Naive B cell (primary cell): Measurements from ENCODE around the gene MFRP. TPM values are rescaled to one million over a fixed set of nuclear protein-coding genes. Genes with fewer than 3 reads are reported as not detected.

Experiments
- ATAC-seq, 2 donors: fragments of 150-1000 bp; cut with Tn5 transposase; 2 replicates each; pipeline ENCODE4 v1.10.0; 2021; ENCODE audit warnings: low read depth in 2 of 2, mild to moderate bottlenecking in 2 of 2, moderate library complexity in 2 of 2
- DNase-seq: peaks from one replicate; pipeline ENCODE4 v3.0.0; 2022
- H3K27ac Mint-ChIP-seq, 6 donors: one replicate each; pipeline ENCODE4 v1.8.0; 2020 to 2022; ENCODE audit warnings: mild to moderate bottlenecking in 6 of 6, mixed read lengths in 6 of 6, moderate library complexity in 5 of 6, inconsistent platforms in 2 of 6
- H3K27me3 Mint-ChIP-seq, 3 donors: one replicate each; pipeline ENCODE4 v1.8.0; 2021 to 2022; ENCODE audit warnings: mixed read lengths in 3 of 3, mild to moderate bottlenecking in 1 of 3
- H3K36me3 Mint-ChIP-seq, 2 donors: one replicate each; pipeline ENCODE4 v1.8.0; 2020 to 2022; ENCODE audit warnings: mixed read lengths in 2 of 2, inconsistent platforms in 1 of 2, mild to moderate bottlenecking in 1 of 2
- H3K4me1 Mint-ChIP-seq, 3 donors: one replicate each; pipeline ENCODE4 v1.8.0; 2020 to 2022; ENCODE audit warnings: mixed read lengths in 3 of 3, inconsistent platforms in 1 of 3, mild to moderate bottlenecking in 1 of 3, moderate library complexity in 1 of 3
- H3K4me3 Mint-ChIP-seq, 8 donors: one replicate each; pipeline ENCODE4 v1.8.0; 2020 to 2022; ENCODE audit warnings: mild to moderate bottlenecking in 8 of 8, mixed read lengths in 8 of 8, moderate library complexity in 8 of 8, inconsistent platforms in 2 of 8
- H3K9me3 Mint-ChIP-seq, 7 donors: one replicate each; pipeline ENCODE4 v1.8.0; 2020 to 2022; ENCODE audit warnings: mixed read lengths in 7 of 7, mild to moderate bottlenecking in 5 of 7, inconsistent platforms in 2 of 7, moderate library complexity in 1 of 7
- polyA plus RNA-seq, 6 donors: library from polyadenylated mRNA; unstranded; fragments of 300-500 nt; fragmentation: Illumina TruSeq; gene quantifications; one replicate each; pipeline ENCODE4 v1.2.3, GENCODE V29; 2021; ENCODE audit warnings: low read depth in 6 of 6

The MFRP gene
- polyA plus RNA-seq, 6 donors from 2014 or later = not detected

- H3K27ac Mint-ChIP-seq = no peak overlapping the region
These were observed 36.4 kb downstream of the MFRP start for GRCh38 chr11:119309953-119310681.

GRCh38 chr11:119309411-119309810 is 37.1 kb downstream of the MFRP start:
- DNase-seq (no peak), ATAC-seq (no peak)
- no peaks in the 10 kb centered on the region for H3K9me3 Mint-ChIP-seq
- H3K36me3 Mint-ChIP-seq = peaks cover 0 to 8% of the 10 kb centered on the region in 2 donors
- H3K27me3 Mint-ChIP-seq = peaks cover 0 to 12% (median 7%) of the 10 kb centered on the region in 3 donors
- H3K4me3 Mint-ChIP-seq = peak overlapping the region in 1 of 8 donors; percentile 34
- peaks cover 2 to 4% (median 4%) of the 10 kb centered on the region in 3 donors for H3K4me1 Mint-ChIP-seq
- no peak overlapping the region for H3K27ac Mint-ChIP-seq

More at GRCh38 chr11:119309953-119310681, 36.4 kb downstream of the MFRP start:
- DNase-seq (no peak), ATAC-seq (no peak)
- Mint-ChIP-seq H3K4me1 (peaks cover 5 to 9% (median 7%) of the 10 kb centered on the region in 3 donors), H3K9me3 (no peaks in the 10 kb centered on the region), H3K36me3 (peaks cover 0 to 4% of the 10 kb centered on the region in 2 donors), H3K27me3 (peaks cover 3 to 19% (median 14%) of the 10 kb centered on the region in 3 donors), H3K4me3 (peak overlapping the region in 1 of 8 donors; percentile 34)

GRCh38 chr11:119307974-119308373 is 38.5 kb downstream of the MFRP start:
- ATAC-seq (no peak), DNase-seq (no peak)
- H3K27me3 Mint-ChIP-seq = peaks cover 0 to 7% (median 7%) of the 10 kb centered on the region in 3 donors
- peaks cover 0 to 4% (median 0%) of the 10 kb centered on the region in 3 donors for H3K4me1 Mint-ChIP-seq
- no peak overlapping the region for H3K27ac Mint-ChIP-seq
- no peak overlapping the region for H3K4me3 Mint-ChIP-seq
- peaks cover 12 to 22% of the 10 kb centered on the region in 2 donors for H3K36me3 Mint-ChIP-seq
- no peaks in the 10 kb centered on the region for H3K9me3 Mint-ChIP-seq

- H3K27me3 Mint-ChIP-seq = peaks cover 0 to 2% (median 1%) of the 10 kb centered on the region in 3 donors
- no peak overlapping the region for H3K4me3 Mint-ChIP-seq
- no peak overlapping the region for H3K27ac Mint-ChIP-seq
- no peaks in the 10 kb centered on the region for H3K9me3 Mint-ChIP-seq
- ATAC-seq (no peak), DNase-seq (no peak)
- peaks cover 0 to 4% (median 0%) of the 10 kb centered on the region in 3 donors for H3K4me1 Mint-ChIP-seq
- H3K36me3 Mint-ChIP-seq = peaks cover 19 to 26% of the 10 kb centered on the region in 2 donors
These were observed 39.3 kb downstream of the MFRP start for GRCh38 chr11:119307219-119307618.

GRCh38 chr11:119306373-119306890 is 40.1 kb downstream of the MFRP start:
- no peaks in the 10 kb centered on the region for H3K27me3 Mint-ChIP-seq
- H3K27ac Mint-ChIP-seq = peak overlapping the region in 2 of 6 donors; percentile 31 to 96
- peaks cover 24 to 26% of the 10 kb centered on the region in 2 donors for H3K36me3 Mint-ChIP-seq
- ATAC-seq (no peak), DNase-seq (no peak)
- H3K4me3 Mint-ChIP-seq = no peak overlapping the region
- H3K4me1 Mint-ChIP-seq = peaks cover 0 to 4% (median 0%) of the 10 kb centered on the region in 3 donors
- H3K9me3 Mint-ChIP-seq = no peaks in the 10 kb centered on the region

- peaks cover 31 to 33% of the 10 kb centered on the region in 2 donors for H3K36me3 Mint-ChIP-seq
These were observed 40.7 kb downstream of the MFRP start for GRCh38 chr11:119305556-119306372.

GRCh38 chr11:119303227-119303718 is 43.2 kb downstream of the MFRP start:
- Mint-ChIP-seq H3K27me3 (no peaks in the 10 kb centered on the region), H3K4me1 (peaks cover 0 to 4% (median 0%) of the 10 kb centered on the region in 3 donors), H3K9me3 (no peaks in the 10 kb centered on the region), H3K36me3 (peaks cover 45% of the 10 kb centered on the region in 2 donors), H3K27ac (peak overlapping the region in 2 of 6 donors; percentile 35 to 64), H3K4me3 (no peak overlapping the region)
- no peak for DNase-seq
- ATAC-seq = no peak

More at GRCh38 chr11:119305556-119306372, 40.7 kb downstream of the MFRP start:
- no peak for ATAC-seq
- DNase-seq = no peak
- Mint-ChIP-seq H3K9me3 (no peaks in the 10 kb centered on the region), H3K4me1 (peaks cover 0 to 4% (median 0%) of the 10 kb centered on the region in 3 donors), H3K27ac (peak overlapping the region in 2 of 6 donors; percentile 39 to 90), H3K27me3 (no peaks in the 10 kb centered on the region), H3K4me3 (no peak overlapping the region)

GRCh38 chr11:119300198-119300964 is 46.1 kb downstream of the MFRP start:
- Mint-ChIP-seq H3K9me3 (no peaks in the 10 kb centered on the region), H3K36me3 (peaks cover 50 to 62% of the 10 kb centered on the region in 2 donors)

GRCh38 chr11:119299416-119299815 is 47.1 kb downstream of the MFRP start:
- H3K27me3 Mint-ChIP-seq = no peaks in the 10 kb centered on the region
- DNase-seq = no peak
- no peak overlapping the region for H3K4me3 Mint-ChIP-seq
- no peaks in the 10 kb centered on the region for H3K9me3 Mint-ChIP-seq
- peaks cover 43 to 62% of the 10 kb centered on the region in 2 donors for H3K36me3 Mint-ChIP-seq
- ATAC-seq = no peak
- no peak overlapping the region for H3K27ac Mint-ChIP-seq
- no peaks in the 10 kb centered on the region for H3K4me1 Mint-ChIP-seq

More at GRCh38 chr11:119300198-119300964, 46.1 kb downstream of the MFRP start:
- no peak overlapping the region for H3K4me3 Mint-ChIP-seq
- peaks cover 0 to 4% (median 0%) of the 10 kb centered on the region in 3 donors for H3K4me1 Mint-ChIP-seq
- ATAC-seq (no peak), DNase-seq (no peak)
- H3K27ac Mint-ChIP-seq = no peak overlapping the region
- no peaks in the 10 kb centered on the region for H3K27me3 Mint-ChIP-seq

- Mint-ChIP-seq H3K4me3 (no peak overlapping the region), H3K9me3 (no peaks in the 10 kb centered on the region), H3K4me1 (no peaks in the 10 kb centered on the region), H3K27me3 (no peaks in the 10 kb centered on the region), H3K27ac (peak overlapping the region in 1 of 6 donors; percentile 24), H3K36me3 (peaks cover 36 to 57% of the 10 kb centered on the region in 2 donors)
- DNase-seq = no peak
- no peak for ATAC-seq
These were observed 47.8 kb downstream of the MFRP start for GRCh38 chr11:119298726-119299125.

GRCh38 chr11:119297938-119298337 is 48.6 kb downstream of the MFRP start:
- DNase-seq = no peak
- H3K36me3 Mint-ChIP-seq = peaks cover 28 to 49% of the 10 kb centered on the region in 2 donors
- H3K9me3 Mint-ChIP-seq = no peaks in the 10 kb centered on the region
- no peak overlapping the region for H3K27ac Mint-ChIP-seq
- no peak for ATAC-seq
- H3K27me3 Mint-ChIP-seq = no peaks in the 10 kb centered on the region
- H3K4me3 Mint-ChIP-seq = no peak overlapping the region
- no peaks in the 10 kb centered on the region for H3K4me1 Mint-ChIP-seq

- DNase-seq = no peak
- ATAC-seq = no peak
- Mint-ChIP-seq H3K4me3 (no peak overlapping the region), H3K4me1 (no peaks in the 10 kb centered on the region), H3K27ac (no peak overlapping the region), H3K36me3 (peaks cover 17 to 27% of the 10 kb centered on the region in 2 donors), H3K27me3 (no peaks in the 10 kb centered on the region), H3K9me3 (peaks cover 0 to 7% (median 0%) of the 10 kb centered on the region in 7 donors)
These were observed 51.3 kb downstream of the MFRP start for GRCh38 chr11:119295178-119295577.
